Skin epidermis (tissue), 12 donors: ENCODE measurements around the gene LMBR1.

Source experiments
- H3K27ac ChIP-seq, 21 experiments: fragments of 200-600 bp; sonication (generic) in 11 of 21; one replicate each; pipeline ENCODE4 v1.5.0; 2020; ENCODE audit warnings: mild to moderate bottlenecking in 3 of 21, inconsistent platforms in 2 of 21, moderate library complexity in 2 of 21
- H3K4me3 ChIP-seq, 7 experiments: fragments of 200-600 bp; sonication (generic) in 2 of 7; one replicate each; pipeline ENCODE4 v1.5.0; 2020; ENCODE audit warnings: inconsistent platforms in 2 of 7, mild to moderate bottlenecking in 2 of 7, moderate library complexity in 1 of 7

LMBR1 gene

DNA sequence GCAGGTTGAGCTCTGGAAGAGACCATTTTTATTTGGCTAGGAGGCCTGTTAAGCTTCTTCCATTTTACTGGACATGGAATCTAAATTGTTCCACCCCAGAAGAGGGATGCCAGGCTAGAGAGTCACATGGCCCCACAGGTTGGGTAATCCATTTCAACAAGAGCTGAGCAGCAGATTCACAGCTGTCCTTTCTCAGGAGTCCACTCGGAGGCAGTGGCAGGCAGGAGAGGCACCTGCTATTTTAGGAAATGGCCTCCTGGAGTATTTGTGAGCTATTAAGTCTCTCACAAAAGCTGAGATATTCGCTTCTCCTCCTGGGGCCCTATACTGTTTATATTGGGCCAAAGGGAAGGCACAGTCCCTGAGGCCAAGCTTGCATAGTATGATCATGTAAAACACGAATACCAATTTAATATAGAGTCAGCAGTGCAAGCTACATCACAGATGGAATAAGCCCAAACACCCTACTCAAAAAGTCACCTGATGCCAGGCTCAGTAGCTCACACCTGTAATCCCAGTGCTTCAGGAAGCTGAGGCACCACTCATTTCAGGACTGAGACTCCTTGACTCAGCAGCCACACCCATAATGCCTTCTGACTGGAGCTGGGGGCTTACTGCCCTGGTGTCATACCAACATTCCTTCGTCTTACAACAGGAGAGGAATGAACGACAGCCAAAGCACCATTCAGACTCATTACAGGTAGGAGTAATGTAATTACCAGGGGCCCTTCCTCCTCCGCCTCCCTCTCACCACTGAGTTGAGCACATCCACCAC lies 124.1 kb downstream of the LMBR1 start:
- no peak overlapping the region for H3K27ac ChIP-seq
- no peak overlapping the region for H3K4me3 ChIP-seq

DNA sequence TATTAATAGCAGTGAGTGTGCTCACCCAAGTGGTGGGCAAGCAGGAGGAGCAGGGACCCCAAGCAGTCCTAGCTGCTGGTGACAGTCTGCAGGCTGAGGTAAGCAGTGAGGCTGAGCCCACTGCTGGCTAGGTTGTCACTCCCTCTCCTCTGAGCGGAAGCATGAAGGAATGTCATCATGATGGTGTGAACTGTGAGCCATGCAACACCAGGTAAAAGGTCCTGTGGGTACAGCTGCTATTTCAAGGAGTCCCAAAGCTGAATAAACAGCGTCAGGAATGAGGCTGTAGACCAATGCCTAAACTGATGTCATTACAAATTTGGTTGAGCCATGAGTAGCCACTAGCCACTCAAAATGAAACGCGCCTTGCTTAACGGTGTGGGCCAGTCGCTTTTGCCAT lies 126.3 kb downstream of the LMBR1 start:
- Histone ChIP-seq H3K27ac (no peak overlapping the region), H3K4me3 (no peak overlapping the region)

DNA sequence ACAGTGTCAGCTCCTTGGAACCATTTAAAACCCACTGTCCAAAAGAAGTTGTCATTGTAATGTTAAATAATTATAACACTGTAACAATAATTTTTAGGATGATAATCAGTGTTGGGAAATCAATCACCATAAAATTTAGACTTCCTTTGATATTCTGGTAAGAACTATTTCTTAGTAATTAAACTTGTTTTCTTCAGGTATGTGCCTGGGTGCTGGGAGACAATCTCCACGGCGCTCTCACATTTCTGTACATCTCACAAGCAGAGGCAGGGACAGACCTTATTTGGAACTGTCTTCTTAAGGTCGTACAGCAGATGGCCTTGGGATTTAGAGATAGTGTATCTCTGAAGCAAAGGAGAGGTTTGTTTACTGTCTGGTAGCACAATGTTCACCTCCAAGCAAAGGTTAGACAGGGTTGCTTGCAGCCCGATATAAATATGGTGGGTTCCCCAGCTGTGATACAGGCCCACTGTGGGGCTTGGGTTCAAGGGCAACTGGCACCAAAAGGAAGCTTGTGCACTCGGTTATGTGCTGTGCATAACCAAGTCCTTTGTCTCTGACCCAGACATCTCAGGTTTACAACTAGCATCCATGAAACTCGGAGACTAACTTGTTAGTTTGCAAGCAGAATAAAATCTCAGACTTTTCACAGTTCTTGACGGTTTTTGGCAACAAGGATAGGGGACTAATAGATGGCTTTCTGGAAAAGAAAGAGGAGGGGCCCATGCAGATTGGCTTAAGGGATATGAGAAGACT lies 126.9 kb downstream of the LMBR1 start:
- Histone ChIP-seq H3K4me3 (no peak overlapping the region), H3K27ac (no peak overlapping the region)

DNA sequence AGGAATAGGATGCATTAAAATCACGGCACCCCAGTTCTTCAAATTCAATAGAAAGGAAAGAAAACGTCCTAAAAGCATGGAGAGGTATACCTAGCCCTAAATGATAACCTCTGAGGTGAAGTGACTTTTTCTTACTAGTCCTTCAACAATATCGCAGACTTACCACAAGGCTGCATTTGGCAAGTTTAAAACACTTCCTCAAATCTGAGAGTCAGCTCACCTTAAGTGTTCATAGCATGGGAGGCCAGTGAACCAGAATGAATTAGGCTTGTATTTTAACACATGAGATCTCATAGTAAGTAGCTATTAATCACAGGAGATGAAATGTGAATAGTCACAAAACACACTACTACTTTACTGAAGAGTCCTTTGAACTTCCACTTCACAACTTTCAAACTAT lies 128.2 kb downstream of the LMBR1 start:
- Histone ChIP-seq H3K27ac (no peak overlapping the region), H3K4me3 (no peak overlapping the region)

DNA sequence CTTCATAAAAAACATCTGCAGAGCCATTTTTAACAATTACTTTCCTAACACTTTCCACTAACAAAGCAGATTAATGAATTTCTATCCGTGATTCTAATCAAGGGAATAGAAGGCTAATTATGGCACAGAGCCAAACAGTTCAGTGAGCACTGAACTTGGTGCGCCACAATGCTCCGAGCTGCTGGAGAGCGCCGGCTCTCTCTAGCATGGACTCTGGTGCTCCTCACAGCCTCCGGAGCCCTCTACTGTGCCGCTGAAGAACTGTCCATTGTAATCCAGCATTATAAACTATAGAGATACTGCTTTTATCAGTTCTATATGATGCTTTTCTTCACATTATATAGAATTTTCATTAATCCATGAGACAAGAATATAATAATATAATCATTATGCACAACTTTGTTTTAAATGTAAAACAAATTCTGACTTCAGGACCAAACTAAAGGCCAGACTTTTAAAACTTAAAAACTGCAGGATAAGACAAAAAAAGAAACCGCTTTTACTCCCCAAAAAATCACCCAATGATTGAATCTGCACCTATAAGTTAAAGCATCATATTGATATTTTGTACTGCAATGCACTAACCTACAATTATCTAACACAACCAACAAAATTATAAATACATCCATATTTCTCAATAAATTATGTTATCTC lies 128.8 kb downstream of the LMBR1 start:
- no peak overlapping the region for H3K27ac ChIP-seq

DNA sequence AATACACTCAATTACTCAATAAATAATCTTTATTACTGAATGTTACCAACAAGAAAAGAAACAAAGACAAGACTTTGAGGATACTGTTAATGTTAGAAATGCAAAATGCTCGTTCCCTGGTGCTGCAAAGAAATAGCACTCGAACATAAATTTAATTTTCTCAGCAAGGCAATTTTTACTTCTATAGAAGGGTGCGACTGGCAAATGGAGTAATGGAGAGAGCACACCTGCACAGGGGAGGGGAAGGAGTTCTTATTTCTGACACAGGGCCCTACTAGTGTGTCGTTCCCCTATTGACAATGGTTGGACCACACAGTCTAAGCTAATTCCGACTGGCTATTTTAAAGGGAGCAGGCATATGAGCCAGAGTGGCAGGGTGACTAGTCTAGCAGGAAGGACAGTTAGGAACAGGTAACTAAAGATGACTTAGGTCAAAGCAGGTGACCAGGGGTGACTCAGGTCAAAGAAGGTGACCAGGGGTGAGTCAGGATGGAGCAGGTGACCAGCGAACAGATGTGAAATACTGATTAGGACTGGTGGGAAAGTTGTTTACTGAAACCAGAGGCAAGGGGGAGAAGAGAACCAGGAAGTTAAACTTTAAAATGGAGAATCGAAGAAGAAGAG lies 133.3 kb downstream of the LMBR1 start:
- Histone ChIP-seq H3K4me3 (no peak overlapping the region), H3K27ac (no peak overlapping the region)

More for the DNA sequence above, 128.8 kb downstream of the LMBR1 start:
- H3K4me3 ChIP-seq, result no peak overlapping the region

DNA sequence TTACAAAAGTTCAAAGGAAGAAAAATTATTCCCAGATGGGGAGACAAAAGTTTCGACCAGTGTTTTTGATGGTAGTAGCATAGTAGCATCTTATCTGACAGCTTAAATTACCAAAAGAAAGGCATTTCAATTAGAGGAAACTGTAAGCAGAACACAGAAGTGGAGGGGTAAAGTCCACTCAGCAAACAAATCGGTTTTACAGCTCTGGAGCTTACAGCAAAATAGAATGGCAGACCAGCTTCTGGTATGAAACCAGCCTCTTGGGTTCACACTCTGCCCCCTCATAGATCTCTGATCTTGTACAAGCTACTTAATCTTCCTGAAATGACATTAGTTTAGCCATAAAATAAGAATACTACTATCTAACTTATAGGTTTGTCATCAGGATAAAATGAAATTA lies 133.8 kb downstream of the LMBR1 start:
- no peak overlapping the region for H3K27ac ChIP-seq

DNA sequence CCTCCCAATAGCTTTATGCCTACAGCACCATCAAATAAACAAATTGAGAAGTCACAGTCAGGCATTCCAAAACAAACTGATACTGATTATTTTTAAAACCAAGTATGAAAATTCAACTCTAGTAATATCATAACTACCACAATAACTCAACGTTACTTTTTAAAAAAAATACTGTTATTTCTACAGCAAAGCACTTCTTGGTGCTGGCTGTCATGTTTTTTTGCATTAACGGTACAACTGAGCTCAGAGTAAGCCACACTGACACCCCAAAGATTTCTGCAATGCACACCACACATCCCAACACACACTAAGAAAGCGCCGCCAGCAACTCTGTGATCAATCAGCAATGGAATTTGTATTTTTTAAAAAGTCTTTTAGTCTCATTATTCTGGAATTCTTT lies 138.8 kb downstream of the LMBR1 start:
- H3K4me3 ChIP-seq, result no peak overlapping the region
- no peak overlapping the region for H3K27ac ChIP-seq

More for the DNA sequence above, 133.8 kb downstream of the LMBR1 start:
- H3K4me3 ChIP-seq, result no peak overlapping the region

DNA sequence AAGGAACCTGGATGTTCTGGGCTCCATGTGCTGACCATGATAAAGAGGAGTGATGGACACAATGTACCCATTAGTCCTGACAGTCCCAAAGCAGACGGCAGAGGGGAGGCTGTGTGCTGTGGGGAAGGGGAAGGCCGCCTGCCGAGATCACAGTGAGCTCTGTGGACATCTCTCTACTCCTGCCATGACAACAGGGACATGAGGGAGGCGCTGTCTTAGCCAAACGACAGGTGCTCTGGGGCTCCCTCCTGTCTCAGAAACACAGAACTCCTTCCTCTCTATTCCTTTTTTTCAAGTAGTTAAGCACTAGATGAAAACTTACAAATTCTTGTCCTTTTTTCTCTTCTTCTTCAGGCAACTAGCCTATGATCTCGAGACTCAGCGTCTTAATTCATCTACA lies 139.4 kb downstream of the LMBR1 start:
- Histone ChIP-seq H3K4me3 (no peak overlapping the region), H3K27ac (no peak overlapping the region)

DNA sequence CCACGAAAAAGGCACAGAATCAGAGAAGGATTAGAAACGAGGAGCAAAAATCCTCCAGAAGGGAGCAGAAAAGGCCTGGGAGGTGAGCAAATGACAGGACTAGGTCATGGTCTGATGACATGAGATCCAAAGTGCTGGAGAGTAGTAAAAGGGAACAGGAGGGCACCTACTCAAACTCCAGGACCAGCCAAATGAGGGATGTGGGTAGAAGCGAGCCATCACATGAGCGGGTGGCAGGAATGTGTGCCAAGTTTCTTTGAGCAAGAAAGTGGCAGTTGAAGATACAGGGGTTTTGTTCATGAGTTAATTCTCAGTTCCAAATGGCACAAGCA lies 139.8 kb downstream of the LMBR1 start:
- Histone ChIP-seq H3K4me3 (no peak overlapping the region), H3K27ac (no peak overlapping the region)

DNA sequence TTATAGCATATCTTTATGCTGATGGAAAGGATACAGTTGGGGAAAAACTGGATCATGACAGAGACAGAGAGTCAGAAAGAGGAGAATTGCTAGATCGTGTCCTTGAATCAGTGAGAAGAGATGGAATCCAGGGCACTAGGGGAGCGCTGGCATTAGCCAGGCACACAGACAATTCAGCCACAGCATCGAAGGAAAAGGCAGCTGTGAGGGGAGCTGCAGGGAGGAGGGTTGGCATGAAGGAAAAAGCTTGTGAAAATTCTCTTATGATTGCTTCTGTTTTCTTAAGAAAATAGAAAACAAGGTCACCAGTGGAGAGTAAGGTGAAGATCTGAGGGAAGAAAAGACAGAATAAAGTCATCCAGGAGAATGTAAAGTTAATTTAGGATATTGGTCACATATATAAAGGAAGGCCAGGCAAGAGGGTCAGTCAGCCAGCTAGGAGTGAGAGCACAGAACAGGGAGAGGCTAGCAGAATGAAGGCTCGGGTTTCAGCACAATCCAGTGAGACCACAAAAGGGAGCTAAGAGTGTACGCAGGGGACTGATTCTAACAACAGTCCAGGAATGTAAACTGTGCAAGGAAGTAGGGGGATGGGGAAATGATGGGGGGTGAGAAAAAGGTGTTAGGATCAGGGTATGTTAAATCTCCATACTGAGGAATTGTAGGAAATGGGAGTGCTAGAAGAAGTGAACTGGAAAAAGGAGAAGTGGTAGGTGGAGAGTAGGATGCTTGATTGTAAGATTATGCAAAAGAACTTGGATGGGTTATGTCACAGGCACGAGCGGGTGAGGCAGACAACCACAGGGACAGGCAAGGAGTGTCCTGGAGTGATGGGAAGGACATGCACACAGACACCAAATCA lies 140.4 kb downstream of the LMBR1 start:
- H3K4me3 ChIP-seq, result no peak overlapping the region
- no peak overlapping the region for H3K27ac ChIP-seq

DNA sequence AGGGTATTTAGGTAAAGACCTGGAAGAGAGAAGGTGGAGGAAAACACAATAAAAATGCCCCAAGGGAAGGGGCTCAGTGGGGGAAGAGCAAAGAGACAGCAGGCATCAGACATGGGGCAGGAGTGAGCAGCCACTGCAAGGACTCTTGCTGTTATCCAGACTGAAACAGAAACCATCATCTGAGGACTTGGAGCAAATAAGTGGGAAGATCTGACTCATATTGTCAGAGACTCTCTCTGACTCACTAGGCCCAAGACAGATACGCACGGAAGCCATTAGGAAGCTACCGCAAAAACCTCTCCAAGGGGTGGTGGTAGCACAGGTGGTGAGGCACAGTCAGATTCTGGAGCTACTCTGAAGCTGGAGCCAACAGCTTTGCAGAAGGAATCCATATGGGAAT lies 141.7 kb downstream of the LMBR1 start:
- H3K27ac ChIP-seq, result peak overlapping the region in 2 of 21 experiments; percentile 24 to 39
- no peak overlapping the region for H3K4me3 ChIP-seq

DNA sequence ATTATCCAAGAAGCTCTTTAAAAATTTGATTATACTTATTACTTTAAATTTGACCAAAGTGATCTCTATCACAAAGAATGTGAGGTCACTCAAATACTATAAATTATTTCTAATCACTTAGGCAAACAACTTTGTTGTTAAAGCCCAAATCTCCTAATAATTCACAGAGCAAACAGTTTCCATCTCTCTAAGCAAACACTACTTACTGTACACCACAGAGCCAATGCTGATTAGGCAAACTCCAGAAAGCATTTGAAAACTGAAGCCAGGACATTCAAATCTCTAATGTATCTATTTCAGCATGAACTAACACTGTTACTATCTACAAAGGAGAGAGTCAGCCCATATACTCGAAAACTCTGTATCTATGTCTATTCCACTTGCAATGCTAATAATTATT lies 145.3 kb downstream of the LMBR1 start:
- Histone ChIP-seq H3K27ac (no peak overlapping the region), H3K4me3 (no peak overlapping the region)

DNA sequence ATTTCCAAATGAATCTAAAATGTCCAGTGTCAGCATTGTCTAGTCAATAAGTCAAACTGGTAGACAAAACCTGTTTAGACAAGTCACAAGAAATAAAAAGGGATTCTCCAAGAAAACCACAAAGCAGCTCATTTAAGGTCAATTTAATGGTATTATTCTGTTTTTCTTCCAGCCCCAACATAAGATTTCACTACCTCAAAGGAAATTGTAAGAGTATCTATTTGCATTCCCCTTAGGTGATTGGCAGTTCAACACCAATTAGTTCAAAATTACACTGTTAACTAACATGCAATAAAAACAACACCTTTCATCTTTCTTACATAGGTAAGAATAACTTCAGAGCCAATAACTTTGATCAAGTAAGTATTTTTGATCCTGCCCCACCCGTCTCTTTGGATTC lies 146.1 kb downstream of the LMBR1 start:
- no peak overlapping the region for H3K27ac ChIP-seq
- H3K4me3 ChIP-seq, result no peak overlapping the region

DNA sequence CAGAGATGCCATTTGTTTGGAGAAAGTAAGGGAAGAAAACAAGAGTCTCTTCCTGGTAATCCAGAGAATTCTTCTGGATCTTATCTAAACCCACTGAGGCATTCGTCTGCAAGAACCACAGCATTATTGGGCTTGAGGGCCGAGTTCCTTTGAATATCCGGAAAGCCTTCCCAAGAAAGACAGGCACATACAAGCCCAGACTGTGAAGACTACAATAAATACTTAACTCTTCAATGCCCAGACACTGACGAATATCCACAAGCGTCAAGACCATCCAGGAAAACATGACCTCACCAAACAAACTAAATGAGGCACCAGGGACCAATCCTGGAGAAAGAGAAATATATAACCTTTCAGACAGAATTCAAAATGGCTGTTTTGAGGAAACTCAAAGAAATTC lies 153.4 kb downstream of the LMBR1 start:
- Histone ChIP-seq H3K27ac (no peak overlapping the region), H3K4me3 (no peak overlapping the region)

DNA sequence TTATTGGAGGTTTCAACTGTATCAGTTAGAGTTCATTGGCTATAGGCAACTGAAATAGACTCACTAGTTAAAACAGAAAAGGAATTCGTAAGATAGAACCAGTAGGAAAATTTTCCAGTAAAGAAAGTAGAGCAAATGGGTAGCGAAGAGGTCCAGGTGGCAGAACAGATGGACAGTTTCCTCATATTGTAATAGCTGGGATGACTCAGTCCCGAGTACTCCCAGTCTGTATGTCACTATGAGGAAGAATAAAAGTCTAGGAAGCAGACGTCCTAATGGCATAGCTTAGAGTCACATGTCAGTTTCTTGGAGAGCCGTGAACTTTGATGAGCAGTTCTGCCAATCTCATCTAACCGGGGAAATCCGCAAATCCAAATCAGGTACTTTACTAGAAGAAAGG lies 157.1 kb downstream of the LMBR1 start:
- no peak overlapping the region for H3K4me3 ChIP-seq

DNA sequence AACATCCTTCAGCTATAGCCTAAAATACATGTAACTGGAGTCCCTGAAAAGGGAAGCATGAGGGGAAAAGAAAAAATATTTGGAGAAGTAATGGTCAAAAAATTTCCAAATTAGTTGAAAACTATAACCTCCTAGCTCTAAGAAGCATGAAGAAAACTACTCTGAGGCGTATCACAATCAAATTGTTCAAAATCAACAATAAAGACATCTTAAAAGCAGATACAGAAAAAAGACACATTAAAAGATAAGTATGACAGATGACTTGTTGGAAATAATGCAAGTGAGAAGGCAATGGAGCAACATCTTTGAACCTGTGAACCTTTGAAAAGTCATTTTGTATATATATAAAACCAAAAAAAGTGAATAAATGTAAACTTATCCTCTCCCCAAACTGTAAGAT lies 159.3 kb downstream of the LMBR1 start:
- H3K4me3 ChIP-seq, result no peak overlapping the region
- no peak overlapping the region for H3K27ac ChIP-seq

More for the DNA sequence above, 157.1 kb downstream of the LMBR1 start:
- H3K27ac ChIP-seq, result no peak overlapping the region

DNA sequence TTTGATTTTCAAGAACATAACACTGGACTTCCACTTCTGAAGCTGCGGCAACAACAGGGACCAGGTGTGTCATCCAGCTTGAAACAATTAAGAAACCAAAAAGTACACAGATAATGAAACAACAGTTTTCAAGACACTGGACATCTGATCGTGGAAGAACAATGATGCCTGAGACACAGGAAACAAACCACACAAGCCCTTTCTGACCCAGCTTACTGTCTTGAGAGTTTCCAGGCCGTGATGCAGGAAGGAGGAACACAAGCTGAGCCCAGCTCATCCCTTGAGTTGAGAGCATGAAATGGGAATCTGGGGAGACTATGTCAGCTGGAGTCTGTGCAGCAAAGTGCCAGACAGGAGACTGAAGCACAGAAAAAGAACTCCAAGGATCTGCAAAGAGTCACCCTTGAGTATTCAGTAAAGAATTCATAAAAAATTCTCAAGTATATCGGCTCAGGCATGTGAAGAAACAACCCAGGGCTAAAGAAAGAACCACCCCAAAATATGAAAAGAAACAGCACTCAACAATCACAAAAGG lies 160.8 kb downstream of the LMBR1 start:
- Histone ChIP-seq H3K27ac (no peak overlapping the region), H3K4me3 (no peak overlapping the region)

DNA sequence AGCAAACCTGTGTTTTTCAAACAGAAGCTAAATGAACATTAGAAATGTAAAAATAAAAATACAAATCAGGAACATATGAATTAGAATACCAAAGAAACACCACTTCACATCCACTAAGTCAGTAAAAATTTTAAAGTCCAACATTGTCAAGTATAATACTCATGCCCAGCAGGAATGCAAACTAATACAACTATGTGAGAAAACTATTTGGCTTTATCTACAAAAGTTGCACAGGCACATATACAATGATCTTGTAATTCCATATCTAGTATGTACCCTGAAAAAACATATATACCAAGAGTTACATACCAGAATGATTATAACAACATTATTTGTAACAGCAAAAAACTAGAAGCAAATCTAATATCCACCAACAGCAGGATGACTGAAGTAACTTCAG lies 161.3 kb downstream of the LMBR1 start:
- H3K27ac ChIP-seq, result no peak overlapping the region
- no peak overlapping the region for H3K4me3 ChIP-seq
